ENCODE measurements around the gene MIPOL1.

DNA sequence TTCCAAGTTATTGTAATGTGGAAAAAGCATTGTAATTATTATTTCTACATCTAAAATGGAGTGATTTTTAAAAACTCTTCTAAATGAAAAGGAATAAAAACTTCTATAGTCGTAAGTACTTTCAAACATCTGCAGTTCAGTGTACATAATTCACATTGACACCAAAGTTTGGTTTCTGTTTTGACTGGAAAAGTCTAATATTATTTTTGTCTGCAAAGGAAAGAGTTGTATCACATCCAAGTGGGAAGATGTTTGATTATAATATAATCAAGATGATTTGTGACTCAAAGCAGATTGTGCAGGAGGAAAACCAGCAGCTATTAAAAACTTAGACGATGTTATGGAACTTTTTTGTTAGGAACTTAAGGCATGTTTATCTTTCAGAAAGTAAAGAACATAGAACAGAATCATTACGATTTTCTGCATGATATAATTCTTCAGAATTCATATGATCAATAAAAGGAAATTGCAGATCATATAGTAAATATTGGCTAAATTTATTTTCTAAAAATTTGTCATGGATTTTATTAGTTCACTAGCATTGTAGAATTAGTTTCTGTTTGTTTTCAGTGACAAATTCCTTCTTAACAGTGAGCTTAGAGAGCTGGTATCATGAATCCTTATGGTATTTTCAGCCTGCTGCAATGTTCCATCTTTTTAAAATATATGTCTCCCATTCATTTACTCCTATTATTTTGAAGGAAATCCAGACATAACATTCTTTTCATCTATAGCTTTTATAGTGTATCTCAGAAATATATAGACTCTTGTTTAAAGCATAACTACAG, 145.8 kb downstream of the MIPOL1 start:
- TF ChIP-seq, protein P1, sequence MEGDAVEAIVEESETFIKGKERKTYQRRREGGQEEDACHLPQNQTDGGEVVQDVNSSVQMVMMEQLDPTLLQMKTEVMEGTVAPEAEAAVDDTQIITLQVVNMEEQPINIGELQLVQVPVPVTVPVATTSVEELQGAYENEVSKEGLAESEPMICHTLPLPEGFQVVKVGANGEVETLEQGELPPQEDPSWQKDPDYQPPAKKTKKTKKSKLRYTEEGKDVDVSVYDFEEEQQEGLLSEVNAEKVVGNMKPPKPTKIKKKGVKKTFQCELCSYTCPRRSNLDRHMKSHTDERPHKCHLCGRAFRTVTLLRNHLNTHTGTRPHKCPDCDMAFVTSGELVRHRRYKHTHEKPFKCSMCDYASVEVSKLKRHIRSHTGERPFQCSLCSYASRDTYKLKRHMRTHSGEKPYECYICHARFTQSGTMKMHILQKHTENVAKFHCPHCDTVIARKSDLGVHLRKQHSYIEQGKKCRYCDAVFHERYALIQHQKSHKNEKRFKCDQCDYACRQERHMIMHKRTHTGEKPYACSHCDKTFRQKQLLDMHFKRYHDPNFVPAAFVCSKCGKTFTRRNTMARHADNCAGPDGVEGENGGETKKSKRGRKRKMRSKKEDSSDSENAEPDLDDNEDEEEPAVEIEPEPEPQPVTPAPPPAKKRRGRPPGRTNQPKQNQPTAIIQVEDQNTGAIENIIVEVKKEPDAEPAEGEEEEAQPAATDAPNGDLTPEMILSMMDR (IDR thresholded peaks at IDR 0.05): no peak
- TF ChIP-seq POLR2A (IDR thresholded peaks at IDR 0.05): no peak
